Measurements from ENCODE around the gene ADAMTS9. TPM values are rescaled to one million over a fixed set of nuclear protein-coding genes. Genes with fewer than 3 reads are reported as not detected.

The ADAMTS9 gene
- total and polyA plus RNA-seq, 9 donors, result 11.8 to 88.8 (median 29.9) TPM

- no peaks in the 10 kb centered on the region for H3K9me3 ChIP-seq
- H3K4me3 ChIP-seq, result no peak overlapping the region
- no peak for TF ChIP-seq POLR2A (IDR thresholded peaks at IDR 0.05)
- no peak for TF ChIP-seq CTCF (IDR thresholded peaks at IDR 0.05)
- no peak for TF ChIP-seq EP300 (IDR thresholded peaks at IDR 0.05)
- H3K27me3 ChIP-seq, result no peaks in the 10 kb centered on the region
- 63 to 72% (median 72%) methylated on average over 2 of the region's 2 CpGs for WGBS, 3 donors
- no peaks in the 10 kb centered on the region for H3K36me3 ChIP-seq
- intact Hi-C loops (cut with DNase I), result no loop called here
- DNase-seq, result no peak
- no peak overlapping the region for H3K27ac ChIP-seq
- peaks cover 6% of the 10 kb centered on the region for H3K4me1 ChIP-seq (ENCODE audit: insufficient read depth)
Measured at GRCh38 chr3:64677961-64678716, 9.7 kb downstream of the ADAMTS9 start.

GRCh38 chr3:64676831-64677230, 11.0 kb downstream of the ADAMTS9 start:
- WGBS, 3 donors, result 38 to 65% (median 46%) methylated on average over 2 of the region's 2 CpGs
- no peak overlapping the region for H3K27ac ChIP-seq
- H3K36me3 ChIP-seq, result no peaks in the 10 kb centered on the region
- no peaks in the 10 kb centered on the region for H3K27me3 ChIP-seq
- TF ChIP-seq EP300 (IDR thresholded peaks at IDR 0.05) (no peak), CTCF (IDR thresholded peaks at IDR 0.05) (no peak), POLR2A (IDR thresholded peaks at IDR 0.05) (no peak)
- intact Hi-C loops (cut with DNase I), result no loop called here
- DNase-seq, result no peak
- H3K9me3 ChIP-seq, result no peaks in the 10 kb centered on the region
- no peak overlapping the region for H3K4me3 ChIP-seq
- H3K4me1 ChIP-seq (ENCODE audit: insufficient read depth), result peaks cover 6% of the 10 kb centered on the region

DNA sequence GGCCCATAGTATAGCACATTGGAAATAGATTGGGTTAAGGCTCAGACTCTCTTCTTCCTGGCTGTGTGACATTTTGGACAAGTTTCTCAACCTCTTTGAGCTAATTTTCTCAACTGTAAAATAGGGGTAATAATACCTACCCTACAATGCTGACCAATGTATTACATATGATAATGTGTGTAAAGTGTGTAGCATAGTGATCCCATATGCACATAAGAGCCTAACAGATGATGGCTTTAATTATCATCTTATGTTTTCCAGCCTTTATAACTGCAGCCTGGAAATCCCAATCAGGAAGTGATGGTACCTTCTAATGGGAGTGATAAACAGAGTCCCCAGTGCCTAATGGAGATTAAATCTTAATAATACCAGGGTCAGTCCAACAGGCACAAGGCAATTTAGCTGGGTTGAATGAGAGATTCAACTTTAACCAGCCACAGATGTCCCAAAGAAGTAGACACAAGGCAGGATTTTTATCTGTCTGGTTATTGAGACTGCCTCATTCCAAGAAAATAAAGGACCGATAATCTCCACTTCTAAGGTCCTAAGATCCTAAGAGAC, 12.0 kb downstream of the ADAMTS9 start:
- intact Hi-C loops (cut with DNase I), result no loop called here
- Histone ChIP-seq H3K27me3 (no peaks in the 10 kb centered on the region), H3K4me1 (ENCODE audit: insufficient read depth) (peaks cover 6% of the 10 kb centered on the region), H3K4me3 (no peak overlapping the region), H3K36me3 (no peaks in the 10 kb centered on the region), H3K9me3 (no peaks in the 10 kb centered on the region), H3K27ac (no peak overlapping the region)
- 82 to 86% (median 83%) methylated on average over 1 of the region's 1 CpG for WGBS, 3 donors
- no peak for DNase-seq
- TF ChIP-seq EP300 (IDR thresholded peaks at IDR 0.05) (no peak), CTCF (IDR thresholded peaks at IDR 0.05) (no peak), POLR2A (IDR thresholded peaks at IDR 0.05) (no peak)

DNA sequence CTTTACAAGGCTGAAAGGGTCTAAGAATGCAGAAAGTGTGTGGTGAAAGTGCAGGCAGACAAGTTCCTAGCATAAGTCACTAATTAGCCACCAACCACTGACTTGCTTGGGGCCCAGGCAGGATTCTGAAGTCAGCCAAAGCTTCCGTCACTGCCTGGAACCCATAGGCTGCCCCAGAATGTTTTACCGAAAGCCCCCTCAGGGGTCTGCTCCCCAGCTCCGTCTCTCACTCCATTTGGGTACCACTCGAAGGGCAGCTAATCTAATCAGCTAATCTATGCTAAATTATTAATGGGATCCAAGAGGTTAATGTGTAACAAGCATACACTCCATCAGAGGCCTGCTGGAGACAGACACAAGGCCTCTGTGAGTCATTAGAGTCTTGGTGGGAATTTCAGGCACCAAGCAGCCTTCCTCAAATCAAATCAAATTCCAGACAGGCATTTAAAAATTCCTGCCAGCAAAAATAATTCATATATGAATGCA, 13.2 kb downstream of the ADAMTS9 start:
- TF ChIP-seq CTCF (IDR thresholded peaks at IDR 0.05) (no peak), POLR2A (IDR thresholded peaks at IDR 0.05) (no peak), EP300 (IDR thresholded peaks at IDR 0.05) (no peak)
- DNase-seq, result no peak
- Histone ChIP-seq H3K4me3 (no peak overlapping the region), H3K27ac (no peak overlapping the region), H3K36me3 (no peaks in the 10 kb centered on the region), H3K9me3 (no peaks in the 10 kb centered on the region), H3K4me1 (ENCODE audit: insufficient read depth) (peaks cover 6% of the 10 kb centered on the region), H3K27me3 (no peaks in the 10 kb centered on the region)
- 59 to 70% (median 70%) methylated on average over 4 of the region's 4 CpGs for whole genome bisulfite sequencing, 3 donors
- intact Hi-C loops (cut with DNase I), result no loop called here

All from ovary (tissue), 9 donors.